Rectal smooth muscle tissue (tissue), 1 donor: Measurements from ENCODE around the gene PHF5A.

Experiments used
- H3K27ac ChIP-seq: one replicate; pipeline ENCODE4 v1.7.0; 2013; ENCODE audit warnings: low read depth, low read length, inconsistent platforms
- H3K27me3 ChIP-seq: one replicate; pipeline ENCODE4 v1.7.0; 2013; ENCODE audit warnings: low read length; ENCODE audit not compliant: control insufficient read depth, insufficient read depth
- H3K36me3 ChIP-seq: one replicate; pipeline ENCODE4 v1.7.0; 2013; ENCODE audit warnings: low read length; ENCODE audit not compliant: control insufficient read depth, insufficient read depth
- H3K4me1 ChIP-seq: one replicate; pipeline ENCODE4 v1.7.0; 2013; ENCODE audit warnings: low read length; ENCODE audit not compliant: control insufficient read depth, insufficient read depth
- H3K4me3 ChIP-seq: one replicate; pipeline ENCODE4 v1.7.0; 2013; ENCODE audit warnings: low read length
- H3K9ac ChIP-seq: one replicate; pipeline ENCODE4 v1.7.0; 2013; ENCODE audit warnings: low read length

Gene PHF5A

GRCh38 chr22:41504397-41504796, 35.9 kb upstream of the PHF5A start:
- H3K4me1 ChIP-seq: no peaks in the 10 kb centered on the region
- no peak overlapping the region for H3K4me3 ChIP-seq
- no peaks in the 10 kb centered on the region for H3K27me3 ChIP-seq
- H3K36me3 ChIP-seq: peaks cover 31% of the 10 kb centered on the region
- no peak overlapping the region for H3K9ac ChIP-seq
- no peak overlapping the region for H3K27ac ChIP-seq

- Histone ChIP-seq H3K9ac (no peak overlapping the region), H3K4me1 (no peaks in the 10 kb centered on the region), H3K4me3 (no peak overlapping the region), H3K27me3 (no peaks in the 10 kb centered on the region), H3K36me3 (peaks cover 19% of the 10 kb centered on the region), H3K27ac (no peak overlapping the region)
Measured at GRCh38 chr22:41501209-41501608, 32.7 kb upstream of the PHF5A start.

GRCh38 chr22:41500303-41500702, 31.8 kb upstream of the PHF5A start:
- no peaks in the 10 kb centered on the region for H3K27me3 ChIP-seq
- H3K4me1 ChIP-seq: no peaks in the 10 kb centered on the region
- peaks cover 19% of the 10 kb centered on the region for H3K36me3 ChIP-seq
- no peak overlapping the region for H3K9ac ChIP-seq
- no peak overlapping the region for H3K27ac ChIP-seq
- H3K4me3 ChIP-seq: no peak overlapping the region

- Histone ChIP-seq H3K9ac (no peak overlapping the region), H3K36me3 (peaks cover 16% of the 10 kb centered on the region), H3K27ac (no peak overlapping the region)
Measured at GRCh38 chr22:41499624-41500280, 31.3 kb upstream of the PHF5A start.

GRCh38 chr22:41498303-41498835, 29.9 kb upstream of the PHF5A start:
- no peaks in the 10 kb centered on the region for H3K4me1 ChIP-seq
- H3K27ac ChIP-seq: no peak overlapping the region
- no peak overlapping the region for H3K4me3 ChIP-seq
- peaks cover 11% of the 10 kb centered on the region for H3K36me3 ChIP-seq
- H3K27me3 ChIP-seq: no peaks in the 10 kb centered on the region
- H3K9ac ChIP-seq: no peak overlapping the region

More at GRCh38 chr22:41499624-41500280, 31.3 kb upstream of the PHF5A start:
- H3K27me3 ChIP-seq: no peaks in the 10 kb centered on the region
- H3K4me1 ChIP-seq: no peaks in the 10 kb centered on the region
- no peak overlapping the region for H3K4me3 ChIP-seq

GRCh38 chr22:41491374-41492100, 23.0 kb upstream of the PHF5A start:
- Histone ChIP-seq H3K27ac (peak overlapping the region; percentile 59), H3K36me3 (peaks cover 2% of the 10 kb centered on the region), H3K27me3 (no peaks in the 10 kb centered on the region), H3K4me3 (no peak overlapping the region), H3K9ac (no peak overlapping the region), H3K4me1 (peaks cover 18% of the 10 kb centered on the region)

GRCh38 chr22:41488596-41489385, 20.3 kb upstream of the PHF5A start:
- Histone ChIP-seq H3K36me3 (no peaks in the 10 kb centered on the region), H3K4me3 (no peak overlapping the region), H3K27ac (no peak overlapping the region), H3K27me3 (no peaks in the 10 kb centered on the region), H3K9ac (no peak overlapping the region), H3K4me1 (peaks cover 18% of the 10 kb centered on the region)

GRCh38 chr22:41488076-41488475, 19.6 kb upstream of the PHF5A start:
- no peak overlapping the region for H3K4me3 ChIP-seq
- H3K4me1 ChIP-seq: peaks cover 18% of the 10 kb centered on the region
- H3K9ac ChIP-seq: no peak overlapping the region
- H3K36me3 ChIP-seq: no peaks in the 10 kb centered on the region
- H3K27ac ChIP-seq: no peak overlapping the region
- H3K27me3 ChIP-seq: no peaks in the 10 kb centered on the region

GRCh38 chr22:41487037-41487935, 18.8 kb upstream of the PHF5A start:
- no peaks in the 10 kb centered on the region for H3K36me3 ChIP-seq
- no peak overlapping the region for H3K27ac ChIP-seq
- H3K4me3 ChIP-seq: no peak overlapping the region
- peaks cover 18% of the 10 kb centered on the region for H3K4me1 ChIP-seq
- no peaks in the 10 kb centered on the region for H3K27me3 ChIP-seq
- no peak overlapping the region for H3K9ac ChIP-seq

- peaks cover 24% of the 10 kb centered on the region for H3K4me1 ChIP-seq
- no peak overlapping the region for H3K4me3 ChIP-seq
- no peak overlapping the region for H3K27ac ChIP-seq
Measured at GRCh38 chr22:41485033-41485432, 16.5 kb upstream of the PHF5A start.

GRCh38 chr22:41482319-41482935, 13.9 kb upstream of the PHF5A start:
- Histone ChIP-seq H3K27ac (no peak overlapping the region), H3K9ac (no peak overlapping the region), H3K27me3 (no peaks in the 10 kb centered on the region), H3K4me1 (peaks cover 35% of the 10 kb centered on the region), H3K36me3 (no peaks in the 10 kb centered on the region), H3K4me3 (no peak overlapping the region)

More at GRCh38 chr22:41485033-41485432, 16.5 kb upstream of the PHF5A start:
- H3K27me3 ChIP-seq: no peaks in the 10 kb centered on the region
- H3K9ac ChIP-seq: no peak overlapping the region
- H3K36me3 ChIP-seq: no peaks in the 10 kb centered on the region
